ENCODE results near the gene TMEM170A.
A peak's percentile ranks its signal among the peaks of the same experiment; 100 is the strongest.

Gene TMEM170A

GRCh38 chr16:75491876-75492275 lies 27.4 kb upstream of the TMEM170A start:
- TF ChIP-seq TEAD4 (IDR thresholded peaks at IDR 0.05) = no peak
- peak; percentile 50 for TF ChIP-seq RAD21 (IDR thresholded peaks at IDR 0.05; ENCODE audit: low read depth)
- no peak for TF ChIP-seq ZBTB7A (IDR thresholded peaks at IDR 0.05; ENCODE audit: low read depth)

- TF ChIP-seq EGR1 (IDR thresholded peaks at IDR 0.05) (no peak), CREB1 (IDR thresholded peaks at IDR 0.05; ENCODE audit: low read depth) (no peak), NFIC (IDR thresholded peaks at IDR 0.05) (no peak), TEAD4 (IDR thresholded peaks at IDR 0.05) (no peak)
Measured at GRCh38 chr16:75488322-75488721, 23.8 kb upstream of the TMEM170A start.

DNA sequence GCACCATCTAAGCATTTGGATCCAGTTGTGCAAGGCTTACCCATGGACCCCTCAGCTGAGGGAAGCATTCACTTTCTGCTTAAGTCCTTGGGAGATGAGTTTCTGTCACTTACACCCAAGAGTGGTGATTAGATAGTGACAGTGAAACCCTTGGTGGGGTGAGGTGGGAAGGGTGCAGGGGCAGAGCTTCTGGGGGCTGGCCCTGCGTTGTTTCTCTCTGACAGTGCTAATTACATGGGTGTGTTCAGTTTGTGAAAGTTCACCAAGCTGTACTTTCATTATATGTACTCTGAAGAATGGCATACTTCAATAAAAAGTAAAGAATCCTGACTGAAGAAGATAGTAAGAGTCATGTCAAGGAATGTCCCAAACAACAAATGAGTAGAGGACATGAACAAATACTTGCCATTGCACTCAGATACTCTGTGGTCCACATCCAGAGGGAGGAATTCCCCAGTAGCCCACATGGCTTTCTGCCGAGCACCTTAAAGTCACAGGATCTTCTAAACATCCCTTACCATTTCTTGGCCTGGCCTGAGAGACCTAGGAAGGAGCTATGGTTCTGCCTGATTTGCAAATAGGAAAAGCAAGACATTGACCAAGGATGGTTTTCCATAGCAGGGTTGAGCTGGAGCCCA lies 22.3 kb upstream of the TMEM170A start:
- TF ChIP-seq, protein P1, sequence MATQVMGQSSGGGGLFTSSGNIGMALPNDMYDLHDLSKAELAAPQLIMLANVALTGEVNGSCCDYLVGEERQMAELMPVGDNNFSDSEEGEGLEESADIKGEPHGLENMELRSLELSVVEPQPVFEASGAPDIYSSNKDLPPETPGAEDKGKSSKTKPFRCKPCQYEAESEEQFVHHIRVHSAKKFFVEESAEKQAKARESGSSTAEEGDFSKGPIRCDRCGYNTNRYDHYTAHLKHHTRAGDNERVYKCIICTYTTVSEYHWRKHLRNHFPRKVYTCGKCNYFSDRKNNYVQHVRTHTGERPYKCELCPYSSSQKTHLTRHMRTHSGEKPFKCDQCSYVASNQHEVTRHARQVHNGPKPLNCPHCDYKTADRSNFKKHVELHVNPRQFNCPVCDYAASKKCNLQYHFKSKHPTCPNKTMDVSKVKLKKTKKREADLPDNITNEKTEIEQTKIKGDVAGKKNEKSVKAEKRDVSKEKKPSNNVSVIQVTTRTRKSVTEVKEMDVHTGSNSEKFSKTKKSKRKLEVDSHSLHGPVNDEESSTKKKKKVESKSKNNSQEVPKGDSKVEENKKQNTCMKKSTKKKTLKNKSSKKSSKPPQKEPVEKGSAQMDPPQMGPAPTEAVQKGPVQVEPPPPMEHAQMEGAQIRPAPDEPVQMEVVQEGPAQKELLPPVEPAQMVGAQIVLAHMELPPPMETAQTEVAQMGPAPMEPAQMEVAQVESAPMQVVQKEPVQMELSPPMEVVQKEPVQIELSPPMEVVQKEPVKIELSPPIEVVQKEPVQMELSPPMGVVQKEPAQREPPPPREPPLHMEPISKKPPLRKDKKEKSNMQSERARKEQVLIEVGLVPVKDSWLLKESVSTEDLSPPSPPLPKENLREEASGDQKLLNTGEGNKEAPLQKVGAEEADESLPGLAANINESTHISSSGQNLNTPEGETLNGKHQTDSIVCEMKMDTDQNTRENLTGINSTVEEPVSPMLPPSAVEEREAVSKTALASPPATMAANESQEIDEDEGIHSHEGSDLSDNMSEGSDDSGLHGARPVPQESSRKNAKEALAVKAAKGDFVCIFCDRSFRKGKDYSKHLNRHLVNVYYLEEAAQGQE (IDR thresholded peaks at IDR 0.05; ENCODE audit: low read depth) = no peak

- TF ChIP-seq FOXM1 (IDR thresholded peaks at IDR 0.05; ENCODE audit: borderline replicate concordance, low read depth) (no peak), ZBTB7A (IDR thresholded peaks at IDR 0.05; ENCODE audit: low read depth) (no peak), TEAD4 (IDR thresholded peaks at IDR 0.05) (no peak), CREB1 (IDR thresholded peaks at IDR 0.05; ENCODE audit: low read depth) (no peak), NFIC (IDR thresholded peaks at IDR 0.05) (no peak), TAF1 (IDR thresholded peaks at IDR 0.05; ENCODE audit: low read depth) (no peak), CEBPB (IDR thresholded peaks at IDR 0.05) (no peak), EGR1 (IDR thresholded peaks at IDR 0.05) (no peak), RAD21 (IDR thresholded peaks at IDR 0.05; ENCODE audit: low read depth) (no peak), EP300 (IDR thresholded peaks at IDR 0.05; ENCODE audit: borderline replicate concordance) (no peak)
- TF ChIP-seq, protein P1 (IDR thresholded peaks at IDR 0.05; ENCODE audit: low read depth) = no peak
Measured at GRCh38 chr16:75486014-75486675, 21.7 kb upstream of the TMEM170A start.

DNA sequence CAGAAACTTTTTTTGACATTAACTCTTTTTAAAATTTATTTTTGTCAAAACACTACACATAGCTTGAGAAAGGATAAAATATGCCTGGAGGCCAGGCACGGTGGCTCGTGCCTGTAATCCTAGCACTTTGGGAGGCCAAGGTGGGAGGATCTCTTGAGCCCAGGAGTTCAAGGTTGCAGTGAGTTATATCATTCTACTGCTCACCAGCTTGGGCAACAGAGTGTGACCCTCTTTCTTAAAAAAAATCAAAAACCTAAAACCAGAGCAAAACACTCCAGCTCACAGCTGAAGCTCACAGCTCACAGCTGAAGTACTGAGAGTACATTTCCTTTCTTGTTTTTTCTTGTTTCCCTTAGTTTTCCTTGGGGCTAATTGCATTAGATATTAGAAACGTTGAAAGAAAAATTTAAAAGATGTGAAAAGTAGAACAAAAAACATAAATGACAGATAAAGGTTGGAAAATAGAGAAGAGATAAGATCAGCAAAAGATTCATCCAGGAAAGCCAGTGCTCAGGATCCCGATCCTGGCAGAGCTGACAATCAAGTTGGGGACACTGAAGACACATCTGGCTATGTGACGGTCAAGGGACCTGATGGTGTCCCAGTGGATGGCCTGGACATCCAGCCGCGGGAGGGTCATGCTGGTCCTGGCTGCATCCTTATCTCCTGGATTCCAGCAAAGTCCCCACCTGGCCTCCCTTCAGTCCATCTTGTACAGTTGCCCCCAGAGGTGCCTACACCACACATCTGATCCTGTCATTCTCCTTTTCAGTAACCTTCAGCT lies 20.9 kb upstream of the TMEM170A start:
- TF ChIP-seq EGR1 (IDR thresholded peaks at IDR 0.05) (no peak), FOXM1 (IDR thresholded peaks at IDR 0.05; ENCODE audit: borderline replicate concordance, low read depth) (no peak), USF1 (IDR thresholded peaks at IDR 0.05) (no peak), EP300 (IDR thresholded peaks at IDR 0.05; ENCODE audit: borderline replicate concordance) (no peak), TAF1 (IDR thresholded peaks at IDR 0.05; ENCODE audit: low read depth) (no peak), RAD21 (IDR thresholded peaks at IDR 0.05; ENCODE audit: low read depth) (no peak), NFIC (IDR thresholded peaks at IDR 0.05) (no peak), TCF12 (IDR thresholded peaks at IDR 0.05; ENCODE audit: low read depth) (no peak), CREB1 (IDR thresholded peaks at IDR 0.05; ENCODE audit: low read depth) (no peak), TEAD4 (IDR thresholded peaks at IDR 0.05) (no peak), CEBPB (IDR thresholded peaks at IDR 0.05) (no peak), YY1 (IDR thresholded peaks at IDR 0.05; ENCODE audit: low read depth) (no peak), ZBTB7A (IDR thresholded peaks at IDR 0.05; ENCODE audit: low read depth) (no peak)
- TF ChIP-seq, protein P1 (IDR thresholded peaks at IDR 0.05; ENCODE audit: low read depth) = no peak
- TF ChIP-seq, protein P2, sequence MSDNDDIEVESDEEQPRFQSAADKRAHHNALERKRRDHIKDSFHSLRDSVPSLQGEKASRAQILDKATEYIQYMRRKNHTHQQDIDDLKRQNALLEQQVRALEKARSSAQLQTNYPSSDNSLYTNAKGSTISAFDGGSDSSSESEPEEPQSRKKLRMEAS (IDR thresholded peaks at IDR 0.05) = no peak
